CD4-positive, alpha-beta T cell (primary cell): ENCODE results near the gene SPP2. TPM values are rescaled to one million over a fixed set of nuclear protein-coding genes. Genes with fewer than 3 reads are reported as not detected.

Source experiments
- ATAC-seq: fragments of 200-7000 bp; cut with Tn5 transposase; one replicate; pipeline ENCODE4 v1.10.0; 2022; ENCODE audit warnings: mild to moderate bottlenecking; ENCODE audit not compliant: poor library complexity
- CTCF ChIA-PET: fragments of 350-600 bp; sonication (Branson Sonifier 250); formaldehyde crosslinking; loops from one replicate; lab custom pipeline; 2021; ENCODE audit warnings: antibody characterized with exemption, inconsistent platforms; lab: Charles Lee
- POLR2A ChIA-PET: fragments of 350-600 bp; sonication (Branson Sonifier 250); formaldehyde crosslinking; loops from one replicate; lab custom pipeline; 2021; ENCODE audit warnings: antibody characterized with exemption, inconsistent platforms; lab: Charles Lee
- DNase-seq, 14 experiments: peaks; one replicate each; pipeline ENCODE4 v3.0.0-alpha.2; 2013 to 2020; ENCODE audit warnings: mixed read lengths in 2 of 14
- H3K27ac ChIP-seq, 2 donors: one replicate each; pipeline versions ENCODE4 v1.5.1 to v1.7.0; 2013; ENCODE audit warnings: low read length in 2 of 2, low read depth in 1 of 2, mild to moderate bottlenecking in 1 of 2
- H3K27me3 ChIP-seq, 2 experiments: 1 replicate in 1 of 2; 2 replicates in 1 of 2; pipeline versions ENCODE4 v1.6.1 to v1.7.0; 2013; ENCODE audit warnings: low read length in 2 of 2, control low read depth in 1 of 2, mild to moderate bottlenecking in 1 of 2, moderate library complexity in 1 of 2; ENCODE audit not compliant: insufficient read depth in 2 of 2, control insufficient read depth in 1 of 2
- H3K36me3 ChIP-seq: one replicate; pipeline ENCODE4 v1.6.1; 2013; ENCODE audit warnings: low read length, control low read depth; ENCODE audit not compliant: insufficient read depth
- H3K4me1 ChIP-seq: one replicate; pipeline ENCODE4 v1.6.1; 2013; ENCODE audit warnings: low read length, control low read depth; ENCODE audit not compliant: insufficient read depth
- H3K4me3 ChIP-seq: one replicate; pipeline ENCODE4 v1.5.1; 2013; ENCODE audit warnings: mild to moderate bottlenecking, low read length, moderate library complexity
- H3K9me3 ChIP-seq, 2 experiments: 1 replicate in 1 of 2; 2 replicates in 1 of 2; pipeline versions ENCODE4 v1.6.1 to v1.7.0; 2013; ENCODE audit warnings: low read length in 2 of 2, mild to moderate bottlenecking in 2 of 2, control low read depth in 1 of 2, moderate library complexity in 1 of 2; ENCODE audit not compliant: control insufficient read depth in 1 of 2, insufficient read depth in 1 of 2
- H3K27ac Mint-ChIP-seq: one replicate; pipeline ENCODE4 v1.8.0; 2020; ENCODE audit warnings: mixed read lengths
- H3K27me3 Mint-ChIP-seq: one replicate; pipeline ENCODE4 v1.8.0; 2021; ENCODE audit warnings: mixed read lengths
- H3K36me3 Mint-ChIP-seq: one replicate; pipeline ENCODE4 v1.8.0; 2021; ENCODE audit warnings: low read depth, mixed read lengths
- H3K4me1 Mint-ChIP-seq: one replicate; pipeline ENCODE4 v1.8.0; 2021; ENCODE audit warnings: low read depth, mixed read lengths
- H3K4me3 Mint-ChIP-seq: one replicate; pipeline ENCODE4 v1.8.0; 2020; ENCODE audit warnings: mild to moderate bottlenecking, mixed read lengths
- H3K9me3 Mint-ChIP-seq: one replicate; pipeline ENCODE4 v1.8.0; 2020; ENCODE audit warnings: mixed read lengths
- CTCF ChIP-seq: fragments of 200-600 bp; IDR thresholded peaks from one replicate; pipeline ENCODE4 v1.8.0; 2022; ENCODE audit warnings: antibody characterized with exemption, mild to moderate bottlenecking
- intact Hi-C, 2 experiments: fragments of 100-400 bp; cut with DNase I in 1 of 2; cut with micrococcal nuclease in 1 of 2; formaldehyde crosslinking; loops; one replicate each; pipeline versions ENCODE4 v1.15.1 to v1.9.0; 2023 to 2025; cut with DNase I, micrococcal nuclease
- total RNA-seq, 174 experiments: library from RNA in 2 of 174; stranded (reverse) in 2 of 174; gene quantifications; one replicate each; pipeline ENCODE4 v1.2.3 and lab custom pipeline; 2021 to 2026

SPP2 gene
- total RNA-seq, 2 experiments from 2014 or later = not detected

- peaks cover 15% of the 10 kb centered on the region for H3K4me1 Mint-ChIP-seq
- Histone ChIP-seq H3K27me3 (no peaks in the 10 kb centered on the region), H3K27ac (no peak overlapping the region), H3K4me3 (no peak overlapping the region), H3K36me3 (no peaks in the 10 kb centered on the region), H3K9me3 (no peaks in the 10 kb centered on the region), H3K4me1 (peaks cover 20% of the 10 kb centered on the region)
- H3K27me3 Mint-ChIP-seq = no peaks in the 10 kb centered on the region
- H3K27ac Mint-ChIP-seq = no peak overlapping the region
- DNase-seq (peak in 2 of 14 experiments; percentile 7 to 36), ATAC-seq (no peak)
- CTCF ChIA-PET = no interaction called here
- intact Hi-C loops = no loop called here
- no peak for TF ChIP-seq CTCF
- H3K9me3 Mint-ChIP-seq = no peaks in the 10 kb centered on the region
- H3K4me3 Mint-ChIP-seq = no peak overlapping the region
- POLR2A ChIA-PET = interaction anchor here (0.5 to 1.0 kb wide), 2 partner anchors 86 to 420 kb away, joined by 3 read pairs; partner anchors contain the start of gene ARL4C
- no peaks in the 10 kb centered on the region for H3K36me3 Mint-ChIP-seq
Observed at GRCh38 chr2:234076451-234076850, 25.9 kb downstream of the SPP2 start.

GRCh38 chr2:234078129-234078528, 27.6 kb downstream of the SPP2 start:
- no peaks in the 10 kb centered on the region for H3K9me3 ChIP-seq
- H3K27ac Mint-ChIP-seq = no peak overlapping the region
- H3K9me3 Mint-ChIP-seq = no peaks in the 10 kb centered on the region
- no peak overlapping the region for H3K27ac ChIP-seq
- no peaks in the 10 kb centered on the region for H3K27me3 Mint-ChIP-seq
- peaks cover 15% of the 10 kb centered on the region for H3K4me1 Mint-ChIP-seq
- ChIA-PET CTCF (no interaction called here), POLR2A (no interaction called here)
- no peak for TF ChIP-seq CTCF
- no peaks in the 10 kb centered on the region for H3K27me3 ChIP-seq
- no peak overlapping the region for H3K4me3 Mint-ChIP-seq
- intact Hi-C loops = no loop called here
- no peaks in the 10 kb centered on the region for H3K36me3 ChIP-seq
- H3K4me3 ChIP-seq = no peak overlapping the region
- no peaks in the 10 kb centered on the region for H3K36me3 Mint-ChIP-seq
- ATAC-seq = no peak
- no peak for DNase-seq
- H3K4me1 ChIP-seq = peaks cover 15% of the 10 kb centered on the region

- H3K36me3 ChIP-seq = no peaks in the 10 kb centered on the region
- peaks cover 3% of the 10 kb centered on the region for H3K4me1 ChIP-seq
- H3K4me3 ChIP-seq = no peak overlapping the region
- Mint-ChIP-seq H3K27me3 (no peaks in the 10 kb centered on the region), H3K36me3 (no peaks in the 10 kb centered on the region), H3K4me3 (no peak overlapping the region), H3K27ac (no peak overlapping the region), H3K4me1 (peaks cover 5% of the 10 kb centered on the region), H3K9me3 (no peaks in the 10 kb centered on the region)
- intact Hi-C loops = no loop called here
- no peak for DNase-seq
- no peaks in the 10 kb centered on the region for H3K27me3 ChIP-seq
- ATAC-seq = no peak
- H3K27ac ChIP-seq = no peak overlapping the region
- POLR2A ChIA-PET = no interaction called here
- TF ChIP-seq CTCF = no peak
- CTCF ChIA-PET = no interaction called here
- no peaks in the 10 kb centered on the region for H3K9me3 ChIP-seq
Observed at GRCh38 chr2:234081970-234082822, 31.7 kb downstream of the SPP2 start.
